Measurements from ENCODE around the gene MYO9A. TPM values are rescaled to one million over a fixed set of nuclear protein-coding genes. Genes with fewer than 3 reads are reported as not detected.
"Not testable (repeated sequence)": the region's sequence is repeated elsewhere in the genome, so short reads cannot be mapped to it uniquely, and the experiment has no call there.

Gene MYO9A
- polyA plus RNA-seq, 3 donors: 30.1 to 43.0 (median 35.0) TPM

DNA sequence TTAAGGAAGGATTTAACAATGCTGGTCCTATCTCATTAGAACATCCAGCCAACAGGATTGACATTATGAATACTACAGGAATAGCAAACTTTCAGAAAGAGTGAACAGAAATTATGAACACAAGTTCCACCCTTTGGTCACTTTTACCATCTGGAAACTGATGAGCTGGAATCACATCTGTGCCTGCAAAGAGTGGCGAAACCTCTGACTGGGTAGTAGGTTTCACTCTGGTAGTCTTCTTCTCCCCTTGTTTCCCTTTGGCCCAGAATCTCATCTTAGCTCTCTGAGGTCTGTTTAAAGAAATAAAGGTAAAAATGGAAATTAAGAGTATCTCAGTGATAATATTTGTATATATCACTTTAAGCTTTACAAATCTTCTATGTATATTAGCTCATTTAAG lies 234.5 kb downstream of the MYO9A start:
- DNase-seq: no peak

DNA sequence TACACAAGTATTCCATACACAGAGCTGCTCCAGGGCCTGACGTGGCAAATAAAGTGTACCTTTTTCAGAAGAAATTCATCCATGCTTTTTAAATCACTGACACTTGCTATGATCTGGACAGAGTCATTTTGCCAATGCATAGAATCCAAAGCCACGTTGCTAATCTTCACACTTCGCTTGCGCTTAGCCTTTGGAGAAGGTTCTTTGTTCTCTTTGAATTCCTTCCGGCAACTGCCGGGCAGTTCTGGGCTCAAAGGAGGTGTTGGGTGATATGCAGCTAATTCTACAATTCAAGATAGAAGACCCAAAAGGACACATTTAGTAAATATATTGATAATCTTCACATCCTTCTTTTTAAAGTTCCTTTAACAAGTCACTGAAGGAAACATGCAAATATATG lies 237.7 kb downstream of the MYO9A start:
- no peak for DNase-seq

DNA sequence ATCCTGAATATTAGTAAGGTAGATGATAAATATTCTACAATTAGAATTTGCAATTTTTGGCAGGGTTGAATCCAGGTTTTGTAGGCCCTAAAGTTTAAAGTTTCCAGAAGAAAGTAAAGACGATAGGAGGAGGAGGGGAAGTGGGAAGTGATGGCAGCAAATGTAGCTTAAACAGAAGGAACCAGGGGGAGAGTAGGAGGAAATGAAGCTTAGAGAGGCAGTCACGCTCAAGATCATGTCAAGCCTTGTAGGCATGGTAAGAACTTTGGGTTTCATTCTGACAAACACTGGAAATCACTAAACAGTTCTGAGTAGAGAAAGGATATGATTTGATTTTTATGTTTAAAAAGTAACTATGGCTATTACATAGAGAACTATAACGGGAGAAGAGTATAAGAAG lies 243.7 kb downstream of the MYO9A start:
- no peak for DNase-seq

DNA sequence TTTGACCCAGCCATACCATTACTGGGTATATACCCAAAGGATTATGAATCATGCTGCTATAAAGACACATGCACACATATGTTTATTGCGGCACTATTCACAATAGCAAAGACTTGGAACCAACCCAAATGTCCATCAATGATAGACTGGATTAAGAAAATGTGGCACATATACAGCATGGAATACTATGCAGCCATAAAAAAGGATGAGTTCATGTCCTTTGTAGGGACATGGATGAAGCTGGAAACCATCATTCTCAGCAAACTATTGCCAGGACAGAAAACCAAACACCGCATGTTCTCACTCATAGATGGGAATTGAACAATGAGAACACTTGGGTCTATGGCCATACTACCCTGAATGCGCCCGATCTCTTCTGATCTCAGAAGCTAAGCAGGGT lies 259.7 kb downstream of the MYO9A start:
- not testable (repeated sequence) for DNase-seq

DNA sequence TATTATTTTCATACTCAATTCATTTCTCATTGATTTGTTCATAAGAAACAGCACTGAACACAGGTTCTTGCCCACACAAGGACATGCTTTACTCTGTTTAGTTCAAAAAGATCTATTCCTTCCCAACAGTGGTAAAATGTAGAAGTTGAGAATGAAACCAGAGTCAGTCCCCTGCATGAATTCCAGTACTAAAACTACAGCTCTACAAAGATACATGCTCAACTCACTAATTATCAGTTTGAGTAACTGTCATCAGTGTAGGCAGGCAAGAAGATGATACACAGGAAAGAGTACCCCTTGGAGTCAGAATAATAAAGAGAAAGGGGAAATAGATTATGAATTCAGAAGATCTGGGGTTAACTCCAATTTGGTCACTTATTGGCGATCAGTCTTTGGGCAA lies 264.4 kb downstream of the MYO9A start:
- DNase-seq: no peak

DNA sequence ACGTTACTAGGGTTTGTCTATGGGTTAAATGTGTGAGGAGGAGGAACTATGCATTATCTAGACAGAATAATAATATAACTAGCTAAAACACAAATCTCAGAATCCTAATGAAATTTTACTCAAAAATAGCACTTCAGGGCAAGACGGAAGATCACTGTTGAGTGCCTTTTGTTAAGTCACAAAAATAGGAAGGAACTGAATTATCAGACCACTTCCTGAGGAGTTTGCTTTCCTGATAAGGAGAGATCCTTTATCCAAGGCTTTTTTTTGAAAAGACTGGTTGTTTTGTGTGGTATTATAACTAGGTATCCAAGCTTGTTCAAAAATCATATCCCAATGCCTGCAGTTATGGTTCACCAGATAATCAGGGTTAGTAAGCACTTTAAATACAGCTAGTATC lies 273.0 kb downstream of the MYO9A start:
- DNase-seq: no peak

DNA sequence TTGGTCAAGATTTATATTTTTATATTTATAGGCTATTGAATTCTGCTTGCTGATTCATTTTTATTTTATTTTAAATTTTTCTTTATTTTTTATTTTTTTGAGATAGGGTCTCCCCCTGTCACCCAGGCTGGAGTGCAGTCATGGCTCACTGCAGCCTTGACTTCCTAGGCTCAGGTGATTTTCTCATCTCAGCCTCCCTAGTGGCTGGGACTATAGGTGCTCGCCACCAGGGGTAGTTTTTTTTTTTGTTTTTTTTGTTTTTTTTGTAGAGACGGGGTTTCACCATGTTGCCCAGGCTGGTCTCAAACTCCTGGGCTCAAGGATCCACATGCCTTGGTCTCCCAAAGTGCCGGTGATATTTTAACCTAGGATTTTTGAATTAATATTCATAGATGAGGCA lies 276.4 kb downstream of the MYO9A start:
- DNase-seq: no peak

DNA sequence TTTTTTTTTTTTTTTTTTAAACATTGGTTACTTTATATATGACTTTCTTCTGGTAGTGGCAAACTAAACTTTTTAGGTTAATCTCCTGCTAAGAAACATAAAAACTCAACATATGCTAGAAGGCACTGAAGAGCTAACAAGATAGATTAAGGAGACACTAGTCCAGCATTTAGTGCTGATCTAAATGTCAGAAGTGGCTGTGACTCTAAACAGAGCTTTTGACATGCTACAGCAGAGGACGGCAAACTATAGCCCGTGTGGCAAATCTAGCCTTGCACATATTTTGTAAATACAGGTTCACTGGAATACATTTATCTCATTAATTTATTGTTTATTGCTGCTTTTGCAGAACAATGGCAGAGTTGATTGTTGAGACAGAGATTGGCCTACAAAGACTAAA lies 287.0 kb downstream of the MYO9A start:
- DNase-seq: no peak

DNA sequence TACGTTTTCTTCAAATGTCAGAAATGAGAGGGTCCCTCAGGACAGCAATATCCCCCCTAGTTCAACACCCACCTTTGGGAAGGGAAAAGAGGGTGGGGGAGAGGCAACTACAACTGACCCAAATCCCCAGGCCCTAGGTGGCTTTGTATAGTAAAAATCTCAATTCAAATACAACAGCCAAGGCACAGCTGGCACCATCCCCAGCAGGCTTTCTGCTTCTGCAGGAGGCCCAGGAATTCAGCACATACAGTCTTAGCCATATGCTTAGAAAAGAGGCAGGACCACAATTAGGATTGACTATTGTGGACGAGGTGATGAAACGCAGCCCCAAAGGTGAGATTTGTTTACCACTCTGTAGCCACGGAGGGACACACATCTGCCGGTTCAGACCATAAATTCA lies 291.8 kb downstream of the MYO9A start:
- no peak for DNase-seq

DNA sequence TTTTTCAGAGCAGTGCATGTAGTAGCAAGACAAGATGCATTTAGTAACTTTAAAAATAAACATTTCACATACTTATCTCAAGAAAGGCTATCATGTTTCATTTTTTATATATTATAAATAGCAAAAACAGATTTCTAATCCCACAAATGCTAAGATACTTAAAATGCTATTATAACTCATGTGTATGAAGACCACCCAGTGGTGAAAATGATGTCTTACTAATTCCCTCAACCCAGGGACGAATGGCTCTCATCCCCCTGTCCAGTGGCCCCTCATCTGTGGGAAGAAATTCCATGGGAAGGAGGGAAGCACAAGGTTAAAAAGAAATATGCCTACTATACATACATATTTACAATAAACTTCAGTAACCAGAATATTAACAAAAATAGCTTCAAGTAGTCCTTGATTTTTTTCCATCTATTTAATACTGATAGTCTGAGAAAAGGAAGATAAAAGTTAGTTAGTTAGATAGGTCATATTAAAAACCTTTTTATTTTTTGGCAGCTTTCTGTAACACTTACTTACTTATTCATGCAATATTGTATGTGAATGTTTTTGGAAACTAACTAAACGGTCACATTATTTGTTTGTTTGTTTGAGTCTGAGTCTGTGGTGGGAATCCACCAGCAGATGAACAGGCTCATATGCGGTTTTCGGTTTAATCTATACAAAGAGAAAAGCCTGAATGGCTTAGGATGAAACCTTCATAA lies 292.8 kb downstream of the MYO9A start:
- DNase-seq: no peak

DNA sequence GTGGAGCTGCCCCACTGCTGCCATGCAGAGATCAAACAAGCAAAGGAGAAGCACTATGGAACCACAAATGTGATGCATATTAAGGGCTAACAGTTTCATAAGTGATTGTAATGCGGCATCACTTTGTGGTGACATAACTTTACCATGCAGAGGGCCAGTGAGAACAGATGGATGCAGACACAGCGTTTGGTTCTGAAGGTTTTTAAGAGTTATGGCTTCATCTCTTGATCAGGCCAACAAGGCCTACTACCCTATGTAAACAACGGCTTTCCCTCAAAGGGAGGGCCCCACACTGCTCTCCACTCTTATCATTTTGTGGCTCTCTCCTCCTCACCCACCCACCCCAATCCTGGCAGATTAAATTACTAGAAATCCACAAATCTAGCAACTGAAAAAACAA lies 294.1 kb downstream of the MYO9A start:
- no peak for DNase-seq

DNA sequence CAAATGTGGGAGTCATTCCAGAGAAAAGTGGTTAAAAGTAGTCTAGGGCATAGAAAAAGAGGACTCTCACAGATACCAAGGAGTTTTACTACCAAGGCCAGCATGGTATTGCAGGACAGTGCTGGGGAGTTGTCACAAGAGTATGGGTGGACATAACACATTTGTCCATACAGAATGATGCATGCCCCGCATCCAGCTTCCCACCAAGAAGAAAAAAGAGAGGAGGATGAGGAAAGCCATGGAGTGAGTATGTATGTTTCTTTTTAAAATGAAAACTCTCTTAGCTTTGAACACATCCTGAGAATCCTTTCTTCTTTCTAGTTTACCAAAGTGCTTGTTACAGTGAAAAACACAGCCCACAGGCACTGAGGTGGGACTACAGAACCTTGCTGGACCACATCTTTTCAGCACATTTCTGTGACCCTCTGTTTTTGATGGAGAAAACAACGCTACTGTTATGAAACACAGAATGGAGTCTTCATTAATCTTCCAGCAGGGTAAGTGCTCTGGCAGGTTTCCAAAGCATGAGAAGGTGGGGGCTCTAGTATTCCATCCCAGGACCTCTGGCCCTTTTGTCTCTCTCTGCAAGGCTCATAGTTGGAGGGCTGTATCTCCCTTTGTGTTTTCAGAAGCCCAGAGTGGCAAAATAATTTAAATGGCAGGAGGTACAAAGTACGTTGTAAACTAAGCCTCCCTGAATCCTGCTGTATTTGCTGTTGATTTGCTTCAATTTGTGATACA lies 294.9 kb downstream of the MYO9A start:
- DNase-seq: no peak

DNA sequence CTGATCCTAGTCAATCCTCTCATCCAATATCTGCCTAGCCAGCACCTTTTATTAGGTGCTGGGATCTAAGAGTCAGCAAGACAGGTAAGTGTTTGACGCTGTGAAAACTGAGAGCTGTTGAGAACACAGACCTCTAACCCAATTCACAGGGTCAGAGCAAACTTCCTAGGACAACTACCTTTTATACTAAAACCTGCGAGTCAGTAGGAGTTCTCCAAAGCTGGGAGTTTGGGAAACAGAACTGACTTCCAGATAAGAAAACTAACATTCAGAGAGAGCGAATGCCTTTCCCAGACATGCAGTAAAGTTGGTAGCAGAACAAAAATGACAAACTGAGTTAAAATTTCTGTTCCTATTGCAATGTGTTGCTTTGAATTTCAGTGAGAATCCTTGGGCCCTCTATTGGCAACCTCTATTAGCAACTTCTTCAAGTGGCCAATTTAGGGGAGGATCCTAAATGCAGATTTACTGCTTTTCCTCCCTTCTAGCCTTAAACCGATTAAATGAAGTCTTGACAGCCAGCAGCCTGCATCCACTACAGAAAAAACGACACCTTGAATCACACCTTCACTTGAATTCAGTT lies 296.3 kb downstream of the MYO9A start:
- no peak for DNase-seq

DNA sequence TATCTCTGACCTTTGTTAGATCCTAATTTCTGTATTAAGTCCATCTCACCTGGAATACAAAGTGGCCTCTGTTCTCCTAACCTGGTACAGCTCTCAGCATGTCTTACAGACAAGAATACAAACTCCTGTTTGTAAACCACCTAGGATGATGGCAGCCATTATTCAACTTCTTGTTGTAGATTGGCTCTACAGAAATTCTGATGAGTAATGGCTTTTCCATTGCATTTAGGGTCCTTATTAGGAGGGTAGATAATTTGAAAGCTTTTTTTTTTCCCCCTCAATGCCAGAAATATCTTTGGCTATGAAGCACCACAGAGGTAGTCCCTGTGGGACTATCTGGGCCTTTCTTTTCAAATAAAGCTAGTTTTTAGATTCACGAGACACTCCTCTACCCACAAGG lies 297.8 kb downstream of the MYO9A start:
- no peak for DNase-seq

DNA sequence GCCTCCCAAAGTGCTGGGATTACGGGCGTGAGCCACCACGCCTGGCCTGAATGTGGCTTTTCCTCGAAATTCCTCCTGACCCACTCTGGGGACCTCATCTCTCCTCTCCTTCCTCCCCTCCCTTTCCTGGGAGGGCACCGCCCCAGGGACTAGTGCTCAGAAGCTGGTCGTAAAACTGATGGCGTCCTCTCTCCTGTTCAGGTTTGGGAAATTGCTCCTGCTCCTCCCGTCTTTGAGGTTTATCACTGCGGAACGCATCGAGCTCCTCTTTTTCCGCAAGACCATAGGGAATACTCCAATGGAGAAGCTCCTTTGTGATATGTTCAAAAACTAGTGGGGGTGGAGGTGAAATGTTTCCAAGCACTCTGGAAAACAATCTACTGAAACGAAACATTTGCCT lies 300.6 kb downstream of the MYO9A start:
- no peak for DNase-seq

DNA sequence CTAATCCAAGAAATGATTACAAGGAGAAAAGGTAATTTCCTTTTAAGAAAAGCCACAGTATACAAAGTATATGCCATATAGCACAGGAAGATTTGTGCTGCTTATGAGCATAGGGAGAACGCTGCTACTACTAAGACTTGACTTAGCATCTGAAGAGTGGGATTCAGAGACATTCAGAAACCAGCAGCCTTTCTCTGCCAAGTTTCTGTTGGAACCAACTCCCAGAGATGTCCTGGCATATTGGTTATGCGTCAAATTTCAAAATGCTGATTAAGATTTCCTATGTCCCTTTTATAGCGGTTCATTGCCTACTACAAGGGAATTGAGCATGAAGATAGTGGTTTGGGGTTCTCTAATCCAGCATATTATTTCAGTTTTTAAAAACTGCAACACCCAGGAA lies 302.6 kb downstream of the MYO9A start:
- DNase-seq: no peak

DNA sequence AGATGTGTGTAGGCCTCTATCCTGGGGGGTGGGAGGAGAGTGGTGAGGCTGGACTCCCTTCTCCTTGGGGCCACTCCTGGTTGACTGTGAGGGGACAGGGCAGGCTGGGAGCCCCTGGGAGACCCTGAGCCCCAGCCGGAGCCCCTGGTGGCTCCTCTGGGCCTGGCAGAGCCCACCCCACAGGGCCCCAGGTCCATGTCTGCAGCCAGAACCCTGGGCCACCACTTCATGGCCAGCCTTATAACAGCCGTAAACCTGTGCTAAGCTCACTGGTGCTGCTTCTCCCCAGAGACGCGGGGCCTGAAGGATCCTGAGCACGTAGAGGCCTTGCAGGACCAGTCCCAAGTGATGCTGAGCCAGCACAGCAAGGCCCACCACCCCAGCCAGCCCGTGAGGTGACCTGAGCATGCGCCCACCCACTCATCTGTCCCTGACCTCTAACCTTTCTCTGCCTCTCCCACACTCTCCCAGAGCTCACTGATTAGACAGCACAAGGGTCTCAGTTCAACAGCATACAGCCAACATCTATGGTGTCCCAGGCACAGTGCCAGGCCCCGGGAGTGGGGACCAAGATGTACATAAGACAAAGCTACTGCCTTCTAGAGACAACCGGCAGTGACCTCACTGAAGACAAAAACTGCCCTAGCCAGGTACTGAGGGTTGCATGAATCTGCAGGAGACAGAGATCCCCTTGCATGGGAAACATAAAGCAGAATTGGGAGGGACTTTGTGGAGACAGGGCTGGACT lies 304.1 kb downstream of the MYO9A start:
- no peak for DNase-seq

DNA sequence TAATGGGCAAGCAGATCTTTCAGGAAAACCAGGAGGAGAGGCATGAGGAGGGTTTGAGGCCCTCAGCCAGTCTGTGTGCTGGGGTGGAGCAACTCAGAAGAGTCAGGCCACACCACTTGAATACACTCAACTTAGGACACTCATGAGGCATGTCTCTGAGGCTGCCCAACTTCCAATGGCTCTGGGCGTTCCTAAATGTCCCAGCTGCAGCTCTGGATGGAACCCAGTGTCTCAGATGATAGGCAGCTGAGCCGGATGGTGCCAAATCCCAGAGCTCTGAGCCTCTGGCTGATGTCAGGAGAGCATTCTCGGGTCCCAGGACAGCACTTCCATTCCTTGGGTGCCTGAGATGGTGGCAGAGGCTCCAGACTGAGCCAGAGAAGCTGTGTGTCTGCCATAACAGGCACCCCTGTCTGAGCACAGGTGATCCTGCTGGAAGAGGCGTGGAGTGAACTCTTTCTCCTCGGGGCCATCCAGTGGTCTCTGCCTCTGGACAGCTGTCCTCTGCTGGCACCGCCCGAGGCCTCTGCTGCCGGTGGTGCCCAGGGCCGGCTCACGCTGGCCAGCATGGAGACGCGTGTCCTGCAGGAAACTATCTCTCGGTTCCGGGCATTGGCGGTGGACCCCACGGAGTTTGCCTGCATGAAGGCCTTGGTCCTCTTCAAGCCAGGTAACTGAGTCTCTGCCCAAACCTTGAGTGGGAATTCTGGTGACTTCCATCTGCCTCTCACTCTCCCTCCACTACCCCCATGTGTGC lies 304.8 kb downstream of the MYO9A start:
- no peak for DNase-seq

DNA sequence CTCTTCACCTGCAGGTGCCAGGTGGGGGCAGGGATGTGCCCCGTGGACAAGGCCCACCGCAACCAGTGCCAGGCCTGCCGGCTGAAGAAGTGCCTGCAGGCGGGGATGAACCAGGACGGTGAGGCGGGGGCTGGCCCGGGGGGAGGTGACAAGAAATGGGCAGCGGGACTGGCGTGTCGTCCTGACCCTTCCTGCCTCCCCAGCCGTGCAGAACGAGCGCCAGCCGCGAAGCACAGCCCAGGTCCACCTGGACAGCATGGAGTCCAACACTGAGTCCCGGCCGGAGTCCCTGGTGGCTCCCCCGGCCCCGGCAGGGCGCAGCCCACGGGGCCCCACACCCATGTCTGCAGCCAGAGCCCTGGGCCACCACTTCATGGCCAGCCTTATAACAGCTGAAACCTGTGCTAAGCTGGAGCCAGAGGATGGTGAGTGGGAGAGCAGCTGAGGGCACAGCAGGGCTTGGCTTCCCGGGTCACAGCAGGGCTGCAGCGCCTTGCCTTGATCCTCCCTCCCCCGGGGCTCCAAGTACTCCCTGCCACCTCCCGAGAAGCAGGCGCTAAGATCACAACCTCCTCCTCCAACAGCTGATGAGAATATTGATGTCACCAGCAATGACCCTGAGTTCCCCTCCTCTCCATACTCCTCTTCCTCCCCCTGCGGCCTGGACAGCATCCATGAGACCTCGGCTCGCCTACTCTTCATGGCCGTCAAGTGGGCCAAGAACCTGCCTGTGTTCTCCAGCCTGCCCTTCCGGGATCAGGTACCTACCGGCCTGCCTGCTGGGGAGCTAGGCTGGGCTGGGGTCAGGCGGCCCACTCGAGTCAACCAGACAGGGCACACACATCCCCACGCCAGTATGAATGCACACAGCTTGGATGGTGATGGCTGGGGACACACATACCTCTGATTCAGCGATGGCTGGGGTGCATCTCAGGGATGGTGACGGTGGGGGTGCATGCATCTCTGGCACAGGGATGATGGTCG lies 305.9 kb downstream of the MYO9A start:
- DNase-seq: no peak

DNA sequence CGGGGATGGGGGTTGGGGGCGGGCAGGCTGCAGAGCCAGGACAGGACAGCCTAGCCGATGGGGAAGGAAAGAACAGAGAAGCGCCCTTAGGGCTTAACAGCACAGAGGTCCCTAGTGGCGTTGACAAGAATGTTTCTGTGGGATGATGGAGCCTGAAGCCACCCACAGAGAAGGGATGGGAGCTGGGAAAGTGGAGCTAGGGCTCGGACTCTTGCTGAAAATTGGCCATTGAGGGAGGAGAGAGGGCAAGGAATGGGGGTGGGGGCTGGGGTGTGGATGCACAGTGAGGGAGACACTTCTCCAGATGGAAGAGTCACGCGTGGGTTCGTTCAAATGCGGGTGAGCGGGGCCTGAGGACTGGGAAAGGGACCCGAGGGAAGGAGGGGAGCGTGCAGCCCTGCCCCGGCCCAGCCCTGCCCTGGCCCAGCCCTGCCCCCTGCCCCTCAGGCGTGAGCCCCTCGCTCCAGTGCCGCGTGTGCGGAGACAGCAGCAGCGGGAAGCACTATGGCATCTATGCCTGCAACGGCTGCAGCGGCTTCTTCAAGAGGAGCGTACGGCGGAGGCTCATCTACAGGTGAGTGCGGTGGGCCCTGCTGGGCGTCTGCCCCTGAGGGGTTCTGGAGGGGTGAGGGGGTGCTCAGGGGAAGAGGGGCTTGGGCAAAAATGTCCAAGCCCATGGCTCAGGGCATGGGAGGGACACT lies 306.8 kb downstream of the MYO9A start:
- no peak for DNase-seq

All from renal pelvis (tissue), 4 donors.